Activated CD4-positive, alpha-beta T cell treated with anti-CD3 and anti-CD28 coated beads, Interleukin-2, amount 10 ng/mL, durations not matched to agents 7 days and 5 days (primary cell): ENCODE measurements around the gene SPEF2. TPM values are rescaled to one million over a fixed set of nuclear protein-coding genes. Genes with fewer than 3 reads are reported as not detected.
A peak's percentile ranks its signal among the peaks of the same experiment; 100 is the strongest.

Experiments
- CTCF ChIA-PET: fragments of 350-600 bp; sonication (Branson Sonifier 250); formaldehyde crosslinking; loops from one replicate; lab custom pipeline; 2021; ENCODE audit warnings: antibody characterized with exemption; lab: Charles Lee
- POLR2A ChIA-PET: fragments of 350-600 bp; sonication (Branson Sonifier 250); formaldehyde crosslinking; loops from one replicate; lab custom pipeline; 2021; ENCODE audit warnings: antibody characterized with exemption; lab: Charles Lee
- DNase-seq: peaks from one replicate; pipeline ENCODE4 v3.0.0-alpha.2; 2020
- H3K27ac Mint-ChIP-seq: one replicate; pipeline ENCODE4 v1.8.0; 2021; ENCODE audit warnings: mild to moderate bottlenecking, moderate library complexity, mixed read lengths
- H3K27me3 Mint-ChIP-seq: one replicate; pipeline ENCODE4 v1.8.0; 2021; ENCODE audit warnings: mixed read lengths
- H3K36me3 Mint-ChIP-seq: one replicate; pipeline ENCODE4 v1.8.0; 2021; ENCODE audit warnings: low read depth, mixed read lengths
- H3K4me1 Mint-ChIP-seq: one replicate; pipeline ENCODE4 v1.8.0; 2021; ENCODE audit warnings: mixed read lengths
- H3K4me3 Mint-ChIP-seq: one replicate; pipeline ENCODE4 v1.8.0; 2021; ENCODE audit warnings: mild to moderate bottlenecking, moderate library complexity, mixed read lengths
- H3K9me3 Mint-ChIP-seq: one replicate; pipeline ENCODE4 v1.8.0; 2021; ENCODE audit warnings: mixed read lengths
- total RNA-seq, 2 experiments: library from RNA; stranded (reverse); gene quantifications; one replicate each; pipeline ENCODE4 v1.2.3, GENCODE V29; 2021

Gene SPEF2
- total RNA-seq, 2 experiments from 2014 or later = 5.9 to 9.1 TPM

- H3K27me3 Mint-ChIP-seq = no peaks in the 10 kb centered on the region
Measured at GRCh38 chr5:35815089-35815936, 197.7 kb downstream of the SPEF2 start.

GRCh38 chr5:35816881-35817521 is 199.3 kb downstream of the SPEF2 start:
- POLR2A ChIA-PET = no interaction called here
- H3K36me3 Mint-ChIP-seq = peaks cover 9% of the 10 kb centered on the region
- H3K4me3 Mint-ChIP-seq = no peak overlapping the region
- H3K4me1 Mint-ChIP-seq = peaks cover 52% of the 10 kb centered on the region
- H3K27ac Mint-ChIP-seq = no peak overlapping the region
- no peak for DNase-seq
- peaks cover 8% of the 10 kb centered on the region for H3K9me3 Mint-ChIP-seq
- no peaks in the 10 kb centered on the region for H3K27me3 Mint-ChIP-seq
- CTCF ChIA-PET = interaction anchor here (0.7 to 1.4 kb wide), 5 partner anchors 10 to 200 kb away, joined by 3 to 4 read pairs (median 3); no protein-coding TSS in a partner anchor

More at GRCh38 chr5:35815089-35815936, 197.7 kb downstream of the SPEF2 start:
- POLR2A ChIA-PET = interaction anchor here (0.7 kb wide), 1 partner anchor 44 kb away, joined by 8 read pairs; no protein-coding TSS in a partner anchor
- Mint-ChIP-seq H3K4me3 (no peak overlapping the region), H3K36me3 (peaks cover 6% of the 10 kb centered on the region), H3K9me3 (peaks cover 3% of the 10 kb centered on the region), H3K27ac (no peak overlapping the region), H3K4me1 (peaks cover 52% of the 10 kb centered on the region)
- CTCF ChIA-PET = no interaction called here
- DNase-seq = peak; percentile 62

- H3K36me3 Mint-ChIP-seq = peaks cover 8% of the 10 kb centered on the region
- H3K9me3 Mint-ChIP-seq = peaks cover 8% of the 10 kb centered on the region
- no peaks in the 10 kb centered on the region for H3K27me3 Mint-ChIP-seq
- H3K4me1 Mint-ChIP-seq = peaks cover 63% of the 10 kb centered on the region
- H3K4me3 Mint-ChIP-seq = no peak overlapping the region
- no peak for DNase-seq
- POLR2A ChIA-PET = interaction anchor here (0.6 kb wide), 1 partner anchor 40 kb away, joined by 7 read pairs; no protein-coding TSS in a partner anchor
- peak overlapping the region; percentile 37 for H3K27ac Mint-ChIP-seq
- CTCF ChIA-PET = interaction anchor here (1.2 to 6.1 kb wide), 7 partner anchors 8 to 42 kb away, joined by 3 to 51 read pairs (median 4); no protein-coding TSS in a partner anchor
Measured at GRCh38 chr5:35819026-35819425, 201.4 kb downstream of the SPEF2 start.

- DNase-seq = no peak
- H3K27me3 Mint-ChIP-seq = no peaks in the 10 kb centered on the region
- ChIA-PET CTCF (interaction anchor here (1.2 to 6.1 kb wide), 7 partner anchors 12 to 106 kb away, joined by 3 to 51 read pairs (median 4); no protein-coding TSS in a partner anchor), POLR2A (no interaction called here)
- peak overlapping the region; percentile 83 for H3K27ac Mint-ChIP-seq
- H3K9me3 Mint-ChIP-seq = peaks cover 8% of the 10 kb centered on the region
- no peak overlapping the region for H3K4me3 Mint-ChIP-seq
- H3K4me1 Mint-ChIP-seq = peaks cover 63% of the 10 kb centered on the region
- H3K36me3 Mint-ChIP-seq = peaks cover 12% of the 10 kb centered on the region
Measured at GRCh38 chr5:35819668-35820067, 202.0 kb downstream of the SPEF2 start.

GRCh38 chr5:35820735-35821134 is 203.1 kb downstream of the SPEF2 start:
- ChIA-PET CTCF (interaction anchor here (0.6 to 6.1 kb wide), 8 partner anchors 10 to 903 kb away, joined by 3 to 51 read pairs (median 4); no protein-coding TSS in a partner anchor), POLR2A (interaction anchor here (1.1 kb wide), 1 partner anchor 12 kb away, joined by 4 read pairs; no protein-coding TSS in a partner anchor)
- peak overlapping the region; percentile 83 for H3K27ac Mint-ChIP-seq

GRCh38 chr5:35821513-35821912 is 203.8 kb downstream of the SPEF2 start:
- ChIA-PET POLR2A (interaction anchor here (0.6 to 2.8 kb wide), 5 partner anchors 11 to 36 kb away, joined by 3 to 8 read pairs (median 4); partner anchors contain the start of gene IL7R), CTCF (interaction anchor here (0.6 to 6.1 kb wide), 15 partner anchors 8 to 904 kb away, joined by 3 to 51 read pairs (median 4); no protein-coding TSS in a partner anchor)
- Mint-ChIP-seq H3K4me1 (peaks cover 80% of the 10 kb centered on the region), H3K27me3 (no peaks in the 10 kb centered on the region), H3K9me3 (peaks cover 8% of the 10 kb centered on the region), H3K27ac (peak overlapping the region; percentile 83), H3K36me3 (peaks cover 19% of the 10 kb centered on the region), H3K4me3 (peak overlapping the region; percentile 56)
- DNase-seq = no peak

More at GRCh38 chr5:35820735-35821134, 203.1 kb downstream of the SPEF2 start:
- Mint-ChIP-seq H3K4me1 (peaks cover 73% of the 10 kb centered on the region), H3K27me3 (no peaks in the 10 kb centered on the region), H3K4me3 (no peak overlapping the region), H3K9me3 (peaks cover 8% of the 10 kb centered on the region), H3K36me3 (peaks cover 19% of the 10 kb centered on the region)
- no peak for DNase-seq

- H3K4me1 Mint-ChIP-seq = peaks cover 90% of the 10 kb centered on the region
- POLR2A ChIA-PET = interaction anchor here (1.0 to 2.8 kb wide), 4 partner anchors 28 to 36 kb away, joined by 3 to 8 read pairs (median 6); partner anchors contain the start of gene IL7R
- CTCF ChIA-PET = interaction anchor here (0.9 to 6.1 kb wide), 20 partner anchors 9 to 104 kb away, joined by 3 to 51 read pairs (median 4); no protein-coding TSS in a partner anchor
- peak; percentile 81 for DNase-seq
- H3K36me3 Mint-ChIP-seq = peaks cover 19% of the 10 kb centered on the region
- peaks cover 8% of the 10 kb centered on the region for H3K9me3 Mint-ChIP-seq
- H3K27ac Mint-ChIP-seq = peak overlapping the region; percentile 83
- no peaks in the 10 kb centered on the region for H3K27me3 Mint-ChIP-seq
- H3K4me3 Mint-ChIP-seq = peak overlapping the region; percentile 56
Measured at GRCh38 chr5:35822511-35822910, 204.8 kb downstream of the SPEF2 start.

- POLR2A ChIA-PET = interaction anchor here (2.8 kb wide), 1 partner anchor 31 kb away, joined by 8 read pairs; no protein-coding TSS in a partner anchor
- no peaks in the 10 kb centered on the region for H3K27me3 Mint-ChIP-seq
- H3K9me3 Mint-ChIP-seq = peaks cover 8% of the 10 kb centered on the region
Measured at GRCh38 chr5:35823347-35824098, 205.9 kb downstream of the SPEF2 start.

GRCh38 chr5:35826056-35826455 is 208.4 kb downstream of the SPEF2 start:
- POLR2A ChIA-PET = no interaction called here
- H3K9me3 Mint-ChIP-seq = peaks cover under 1% of the 10 kb centered on the region
- CTCF ChIA-PET = interaction anchor here (1.0 to 1.8 kb wide), 4 partner anchors 7 to 76 kb away, joined by 3 to 5 read pairs (median 4); partner anchors contain the start of gene IL7R
- H3K36me3 Mint-ChIP-seq = peaks cover 14% of the 10 kb centered on the region
- peaks cover 94% of the 10 kb centered on the region for H3K4me1 Mint-ChIP-seq
- H3K27me3 Mint-ChIP-seq = no peaks in the 10 kb centered on the region
- no peak for DNase-seq
- H3K27ac Mint-ChIP-seq = peak overlapping the region; percentile 83
- peak overlapping the region; percentile 33 for H3K4me3 Mint-ChIP-seq

More at GRCh38 chr5:35823347-35824098, 205.9 kb downstream of the SPEF2 start:
- Mint-ChIP-seq H3K27ac (peak overlapping the region; percentile 83), H3K36me3 (peaks cover 19% of the 10 kb centered on the region), H3K4me3 (peak overlapping the region; percentile 56), H3K4me1 (peaks cover 99% of the 10 kb centered on the region)
- CTCF ChIA-PET = interaction anchor here (1.0 to 6.1 kb wide), 14 partner anchors 9 to 101 kb away, joined by 3 to 51 read pairs (median 4); no protein-coding TSS in a partner anchor
- peak; percentile 36 for DNase-seq

- peak overlapping the region; percentile 33 for H3K4me3 Mint-ChIP-seq
- H3K4me1 Mint-ChIP-seq = peaks cover 96% of the 10 kb centered on the region
- no peaks in the 10 kb centered on the region for H3K27me3 Mint-ChIP-seq
- ChIA-PET POLR2A (interaction anchor here (0.5 to 0.6 kb wide), 2 partner anchors 24 to 28 kb away, joined by 3 to 9 read pairs; no protein-coding TSS in a partner anchor), CTCF (interaction anchor here (1.0 to 1.8 kb wide), 5 partner anchors 8 to 36 kb away, joined by 3 to 5 read pairs (median 4); no protein-coding TSS in a partner anchor)
- no peak for DNase-seq
- peak overlapping the region; percentile 83 for H3K27ac Mint-ChIP-seq
- no peaks in the 10 kb centered on the region for H3K9me3 Mint-ChIP-seq
- peaks cover 14% of the 10 kb centered on the region for H3K36me3 Mint-ChIP-seq
Measured at GRCh38 chr5:35826554-35826953, 208.9 kb downstream of the SPEF2 start.

GRCh38 chr5:35828082-35828598 is 210.5 kb downstream of the SPEF2 start:
- Mint-ChIP-seq H3K4me3 (peak overlapping the region; percentile 42), H3K9me3 (no peaks in the 10 kb centered on the region), H3K27ac (peak overlapping the region; percentile 76), H3K27me3 (no peaks in the 10 kb centered on the region), H3K36me3 (peaks cover 18% of the 10 kb centered on the region), H3K4me1 (peaks cover 94% of the 10 kb centered on the region)
- no peak for DNase-seq
- POLR2A ChIA-PET = no interaction called here
- CTCF ChIA-PET = interaction anchor here (1.0 to 7.8 kb wide), 4 partner anchors 7 to 25 kb away, joined by 3 to 51 read pairs (median 4); no protein-coding TSS in a partner anchor
